Sigmoid colon (tissue), 7 donors: ENCODE measurements around the gene OR4E2. TPM values are rescaled to one million over a fixed set of nuclear protein-coding genes. Genes with fewer than 3 reads are reported as not detected.
"Not testable (repeated sequence)": the region's sequence is repeated elsewhere in the genome, so short reads cannot be mapped to it uniquely, and the experiment has no call there.

Experiments used
- DNase-seq: peaks from one replicate; pipeline ENCODE4 v3.0.0-alpha.2; 2019
- H3K27ac ChIP-seq, 4 donors: fragments of 200-600 bp; sonication (generic); one replicate each; pipeline ENCODE4 v1.5.1; 2016 to 2019; ENCODE audit warnings: mild to moderate bottlenecking in 1 of 4
- H3K27me3 ChIP-seq, 3 donors: fragments of 200-600 bp; sonication (generic); one replicate each; pipeline ENCODE4 v1.5.1; 2019; ENCODE audit warnings: mild to moderate bottlenecking in 1 of 3
- H3K36me3 ChIP-seq, 4 donors: fragments of 200-600 bp; sonication (generic); one replicate each; pipeline ENCODE4 v1.5.1; 2016 to 2019
- H3K4me1 ChIP-seq, 4 donors: fragments of 200-600 bp; sonication (generic); one replicate each; pipeline ENCODE4 v1.5.1; 2017 to 2019
- H3K4me3 ChIP-seq, 4 donors: fragments of 200-600 bp; sonication (generic); one replicate each; pipeline ENCODE4 v1.5.1; 2017 to 2019; ENCODE audit warnings: mild to moderate bottlenecking in 2 of 4, moderate library complexity in 1 of 4
- H3K9me3 ChIP-seq, 4 donors: fragments of 200-600 bp in 3 of 4; sonication (generic) in 3 of 4; one replicate each; pipeline versions ENCODE4 v1.5.1 to v1.6.1; 2013 to 2019
- EP300 ChIP-seq, 4 donors: sonication (generic); formaldehyde crosslinking; IDR thresholded peaks; one replicate each; pipeline ENCODE4 v1.6.1; 2017; ENCODE audit warnings: antibody characterized with exemption in 4 of 4
- POLR2A ChIP-seq, 2 donors: fragments of 450-650 bp; IDR thresholded peaks; one replicate each; pipeline ENCODE4 v1.6.1; 2016; ENCODE audit warnings: antibody characterized with exemption in 2 of 2, mild to moderate bottlenecking in 2 of 2, moderate library complexity in 2 of 2
- POLR2AphosphoS5 ChIP-seq, 4 donors: sonication (generic); formaldehyde crosslinking; IDR thresholded peaks; one replicate each; pipeline ENCODE4 v1.6.1; 2017; ENCODE audit warnings: antibody characterized with exemption in 4 of 4
- WGBS, 2 donors: extraction: QIAGEN DNeasy Blood & Tissue Kit; methylation state at CpG; one replicate each; pipeline ENCODE4 v1.1.7; 2013; 5-methylcytosine and 5-hydroxymethylcytosine counted together
- intact Hi-C: fragments of 100-400 bp; cut with DNase I; formaldehyde crosslinking; loops from one replicate; pipeline ENCODE4 v1.15.1; 2023
- polyA plus RNA-seq, 3 donors: library from polyadenylated mRNA; stranded (reverse); fragments of 200-250 nt; gene quantifications; one replicate each; pipeline ENCODE4 v1.2.3, GENCODE V29; 2013
- total RNA-seq, 4 donors: library from RNA; depleted of rRNA; stranded (reverse); fragments of >200 nt; gene quantifications; one replicate each; pipeline ENCODE4 v1.1.0, GENCODE V29; 2016
- TF ChIP-seq, protein P1 (sequence below), 4 experiments: fragments of 450-650 bp in 3 of 4; fragments of 200-600 bp in 1 of 4; IDR thresholded peaks; one replicate each; pipeline ENCODE4 v1.5.1; 2016 to 2019; ENCODE audit warnings: antibody characterized with exemption in 4 of 4, mild to moderate bottlenecking in 3 of 4, moderate library complexity in 2 of 4
- donor health status: healthy with polysubstance abuse.
- donor health status: Bipolar disorder and iron deficiency.
- donor health status: healthy.

Gene OR4E2
- total and polyA plus RNA-seq, 7 donors: not detected

- Histone ChIP-seq H3K4me3 (no peak overlapping the region), H3K27me3 (no peaks in the 10 kb centered on the region), H3K27ac (no peak overlapping the region), H3K9me3 (no peaks in the 10 kb centered on the region), H3K36me3 (no peaks in the 10 kb centered on the region), H3K4me1 (no peaks in the 10 kb centered on the region)
- TF ChIP-seq, protein P1, sequence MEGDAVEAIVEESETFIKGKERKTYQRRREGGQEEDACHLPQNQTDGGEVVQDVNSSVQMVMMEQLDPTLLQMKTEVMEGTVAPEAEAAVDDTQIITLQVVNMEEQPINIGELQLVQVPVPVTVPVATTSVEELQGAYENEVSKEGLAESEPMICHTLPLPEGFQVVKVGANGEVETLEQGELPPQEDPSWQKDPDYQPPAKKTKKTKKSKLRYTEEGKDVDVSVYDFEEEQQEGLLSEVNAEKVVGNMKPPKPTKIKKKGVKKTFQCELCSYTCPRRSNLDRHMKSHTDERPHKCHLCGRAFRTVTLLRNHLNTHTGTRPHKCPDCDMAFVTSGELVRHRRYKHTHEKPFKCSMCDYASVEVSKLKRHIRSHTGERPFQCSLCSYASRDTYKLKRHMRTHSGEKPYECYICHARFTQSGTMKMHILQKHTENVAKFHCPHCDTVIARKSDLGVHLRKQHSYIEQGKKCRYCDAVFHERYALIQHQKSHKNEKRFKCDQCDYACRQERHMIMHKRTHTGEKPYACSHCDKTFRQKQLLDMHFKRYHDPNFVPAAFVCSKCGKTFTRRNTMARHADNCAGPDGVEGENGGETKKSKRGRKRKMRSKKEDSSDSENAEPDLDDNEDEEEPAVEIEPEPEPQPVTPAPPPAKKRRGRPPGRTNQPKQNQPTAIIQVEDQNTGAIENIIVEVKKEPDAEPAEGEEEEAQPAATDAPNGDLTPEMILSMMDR (IDR thresholded peaks at IDR 0.05): no peak
- TF ChIP-seq EP300 (IDR thresholded peaks at IDR 0.05) (no peak), POLR2A (IDR thresholded peaks at IDR 0.05) (no peak), POLR2AphosphoS5 (IDR thresholded peaks at IDR 0.05) (no peak)
- DNase-seq: no peak
- WGBS, 2 donors: 85 to 87% methylated on average over 4 of the region's 4 CpGs
- intact Hi-C loops: no loop called here
Observed at GRCh38 chr14:21675566-21675965, 21.9 kb downstream of the OR4E2 start.

- no peak overlapping the region for H3K4me3 ChIP-seq
- intact Hi-C loops: no loop called here
- H3K36me3 ChIP-seq: no peaks in the 10 kb centered on the region
- no peaks in the 10 kb centered on the region for H3K27me3 ChIP-seq
- no peaks in the 10 kb centered on the region for H3K4me1 ChIP-seq
- no peaks in the 10 kb centered on the region for H3K9me3 ChIP-seq
- no peak overlapping the region for H3K27ac ChIP-seq
- TF ChIP-seq, protein P1 (IDR thresholded peaks at IDR 0.05): no peak
- no peak for TF ChIP-seq POLR2A (IDR thresholded peaks at IDR 0.05)
- no peak for TF ChIP-seq POLR2AphosphoS5 (IDR thresholded peaks at IDR 0.05)
- no peak for TF ChIP-seq EP300 (IDR thresholded peaks at IDR 0.05)
- DNase-seq: no peak
- WGBS, 2 donors: 87 to 90% methylated on average over 2 of the region's 2 CpGs
Observed at GRCh38 chr14:21680072-21680471, 26.4 kb downstream of the OR4E2 start.

- no peaks in the 10 kb centered on the region for H3K27me3 ChIP-seq
- intact Hi-C loops: no loop called here
- H3K4me3 ChIP-seq: no peak overlapping the region
- 79 to 84% methylated on average over 2 of the region's 2 CpGs for WGBS, 2 donors
- DNase-seq: no peak
- H3K36me3 ChIP-seq: no peaks in the 10 kb centered on the region
- H3K27ac ChIP-seq: no peak overlapping the region
- H3K9me3 ChIP-seq: no peaks in the 10 kb centered on the region
- TF ChIP-seq POLR2A (IDR thresholded peaks at IDR 0.05) (no peak), POLR2AphosphoS5 (IDR thresholded peaks at IDR 0.05) (no peak), EP300 (IDR thresholded peaks at IDR 0.05) (no peak)
- TF ChIP-seq, protein P1 (IDR thresholded peaks at IDR 0.05): no peak
- no peaks in the 10 kb centered on the region for H3K4me1 ChIP-seq
Observed at GRCh38 chr14:21686468-21686867, 32.8 kb downstream of the OR4E2 start.

- intact Hi-C loops: no loop called here
- no peak for DNase-seq
Observed at GRCh38 chr14:21694425-21694824, 40.8 kb downstream of the OR4E2 start.

DNA sequence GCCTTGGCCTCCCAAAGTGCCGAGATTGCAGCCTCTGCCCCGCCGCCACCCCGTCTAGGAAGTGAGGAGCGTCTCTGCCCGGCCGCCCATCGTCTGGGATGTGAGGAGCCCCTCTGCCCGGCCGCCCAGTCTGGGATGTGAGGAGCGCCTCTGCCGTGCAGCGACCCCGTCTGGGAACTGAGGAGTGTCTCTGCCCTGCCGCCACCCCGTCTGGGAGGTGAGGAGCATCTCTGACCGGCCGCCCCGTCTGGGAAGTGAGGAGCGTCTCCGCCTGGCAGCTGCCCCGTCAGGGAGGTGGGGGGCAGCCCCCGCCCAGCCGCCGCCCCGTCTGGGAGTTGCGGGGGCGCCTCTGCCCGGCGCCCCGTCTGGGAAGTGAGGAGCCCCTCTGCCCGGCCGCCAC is 44.0 kb downstream of the OR4E2 start:
- DNase-seq, H3K27ac ChIP-seq, H3K9me3 ChIP-seq, H3K27me3 ChIP-seq, H3K4me3 ChIP-seq, intact Hi-C loops, H3K36me3 ChIP-seq, H3K4me1 ChIP-seq: not testable (repeated sequence)
- WGBS, 2 donors: 91 to 94% methylated on average over 33 of the region's 33 CpGs

More at GRCh38 chr14:21694425-21694824, 40.8 kb downstream of the OR4E2 start:
- Histone ChIP-seq H3K27ac (no peak overlapping the region), H3K4me3 (no peak overlapping the region), H3K27me3 (no peaks in the 10 kb centered on the region), H3K36me3 (no peaks in the 10 kb centered on the region), H3K4me1 (no peaks in the 10 kb centered on the region), H3K9me3 (no peaks in the 10 kb centered on the region)
- TF ChIP-seq, protein P1 (IDR thresholded peaks at IDR 0.05): no peak
- TF ChIP-seq EP300 (IDR thresholded peaks at IDR 0.05) (no peak), POLR2A (IDR thresholded peaks at IDR 0.05) (no peak)

GRCh38 chr14:21698538-21698937 is 44.9 kb downstream of the OR4E2 start:
- WGBS, 2 donors: 9 to 27% methylated on average over 2 of the region's 3 CpGs
- H3K36me3 ChIP-seq, intact Hi-C loops: not testable (repeated sequence)

More at GRCh38 chr14:21698538-21698937, 44.9 kb downstream of the OR4E2 start:
- not testable (repeated sequence) for DNase-seq, H3K9me3 ChIP-seq, H3K27me3 ChIP-seq, H3K4me3 ChIP-seq, H3K4me1 ChIP-seq, H3K27ac ChIP-seq
